Esophagus squamous epithelium (tissue), 4 donors: ENCODE results near the gene NR1D2.

Experiments
- POLR2A ChIP-seq, 4 donors: fragments of 450-650 bp; IDR thresholded peaks; one replicate each; pipeline ENCODE4 v1.6.1; 2017; ENCODE audit warnings: antibody characterized with exemption in 4 of 4, mild to moderate bottlenecking in 4 of 4, moderate library complexity in 3 of 4
- TF ChIP-seq, protein P1 (sequence below), 6 experiments: fragments of 450-650 bp in 4 of 6; fragments of 200-600 bp in 2 of 6; sonication (generic) in 2 of 6; IDR thresholded peaks; one replicate each; pipeline ENCODE4 v1.5.1; 2016 to 2019; ENCODE audit warnings: antibody characterized with exemption in 6 of 6, mild to moderate bottlenecking in 4 of 6, moderate library complexity in 4 of 6

DNA sequence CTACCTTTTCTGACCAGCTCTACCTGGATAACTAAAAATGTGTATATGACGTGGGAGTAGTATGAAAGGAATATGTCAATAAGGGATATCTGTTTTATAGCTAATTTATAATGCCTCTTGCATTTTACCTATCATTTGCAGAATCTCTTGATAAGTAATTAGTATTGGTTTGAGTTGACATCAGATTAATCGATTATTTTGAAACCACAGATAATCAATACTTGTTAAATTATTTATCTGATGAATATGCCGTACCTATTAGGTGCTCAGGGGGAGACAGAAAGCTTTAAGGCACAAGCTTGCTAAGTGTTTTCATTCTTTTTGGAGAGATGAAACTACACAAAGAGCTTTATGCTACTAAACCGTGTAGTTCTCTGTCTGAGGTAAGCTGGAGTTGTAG, 24.3 kb downstream of the NR1D2 start:
- TF ChIP-seq, protein P1, sequence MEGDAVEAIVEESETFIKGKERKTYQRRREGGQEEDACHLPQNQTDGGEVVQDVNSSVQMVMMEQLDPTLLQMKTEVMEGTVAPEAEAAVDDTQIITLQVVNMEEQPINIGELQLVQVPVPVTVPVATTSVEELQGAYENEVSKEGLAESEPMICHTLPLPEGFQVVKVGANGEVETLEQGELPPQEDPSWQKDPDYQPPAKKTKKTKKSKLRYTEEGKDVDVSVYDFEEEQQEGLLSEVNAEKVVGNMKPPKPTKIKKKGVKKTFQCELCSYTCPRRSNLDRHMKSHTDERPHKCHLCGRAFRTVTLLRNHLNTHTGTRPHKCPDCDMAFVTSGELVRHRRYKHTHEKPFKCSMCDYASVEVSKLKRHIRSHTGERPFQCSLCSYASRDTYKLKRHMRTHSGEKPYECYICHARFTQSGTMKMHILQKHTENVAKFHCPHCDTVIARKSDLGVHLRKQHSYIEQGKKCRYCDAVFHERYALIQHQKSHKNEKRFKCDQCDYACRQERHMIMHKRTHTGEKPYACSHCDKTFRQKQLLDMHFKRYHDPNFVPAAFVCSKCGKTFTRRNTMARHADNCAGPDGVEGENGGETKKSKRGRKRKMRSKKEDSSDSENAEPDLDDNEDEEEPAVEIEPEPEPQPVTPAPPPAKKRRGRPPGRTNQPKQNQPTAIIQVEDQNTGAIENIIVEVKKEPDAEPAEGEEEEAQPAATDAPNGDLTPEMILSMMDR (IDR thresholded peaks at IDR 0.05), result no peak
- TF ChIP-seq POLR2A (IDR thresholded peaks at IDR 0.05), result no peak
